GM12874 (cell line): Measurements from ENCODE around the gene PLEKHA7.

Experiments
- CTCF ChIP-seq: IDR thresholded peaks from 2 replicates; pipeline ENCODE4 v1.5.1; 2011; ENCODE audit warnings: low read depth, mild to moderate bottlenecking, control low read depth, low read length, moderate library complexity; ENCODE audit not compliant: insufficient read depth

Gene PLEKHA7

GRCh38 chr11:17012179-17012578 lies 2.0 kb downstream of the PLEKHA7 start:
- TF ChIP-seq CTCF, result no peak

- no peak for TF ChIP-seq CTCF
These were observed 3.3 kb downstream of the PLEKHA7 start for GRCh38 chr11:17010851-17011420.

- TF ChIP-seq CTCF, result no peak
These were observed 6.1 kb downstream of the PLEKHA7 start for GRCh38 chr11:17008099-17008498.

- no peak for TF ChIP-seq CTCF
These were observed 8.6 kb downstream of the PLEKHA7 start for GRCh38 chr11:17005646-17006045.

GRCh38 chr11:17004486-17005148 lies 9.6 kb downstream of the PLEKHA7 start:
- TF ChIP-seq CTCF, result no peak

GRCh38 chr11:17003426-17003825 lies 10.8 kb downstream of the PLEKHA7 start:
- TF ChIP-seq CTCF, result no peak

- no peak for TF ChIP-seq CTCF
These were observed 11.7 kb downstream of the PLEKHA7 start for GRCh38 chr11:17002543-17002942.
